HepG2 (cell line): Measurements from ENCODE around the gene SPTY2D1. TPM values are rescaled to one million over a fixed set of nuclear protein-coding genes. Genes with fewer than 3 reads are reported as not detected.

ENCODE experiments used
- ASH2L ChIP-seq: fragments of 300-600, 200-600 bp; sonication (generic); IDR thresholded peaks from 2 replicates; pipeline ENCODE4 v1.7.0; 2017; ENCODE audit warnings: low read depth, mild to moderate bottlenecking, moderate library complexity, mixed read lengths, low read length; ENCODE audit not compliant: insufficient read length
- ATM ChIP-seq: fragments of 450-650 bp; IDR thresholded peaks from 2 replicates; pipeline ENCODE4 v1.7.1; 2017; ENCODE audit warnings: mild to moderate bottlenecking, borderline replicate concordance
- ATRX ChIP-seq: sonication (generic); formaldehyde crosslinking; IDR thresholded peaks from 2 replicates; pipeline ENCODE4 v1.4.0; 2020; ENCODE audit warnings: missing genetic modification reagents, borderline replicate concordance
- CENPX ChIP-seq: sonication (generic); formaldehyde crosslinking; IDR thresholded peaks from 2 replicates; pipeline ENCODE4 v1.9.0; 2021; ENCODE audit warnings: mild to moderate bottlenecking, missing genetic modification reagents, moderate library complexity
- HOXA5 ChIP-seq: sonication (generic); formaldehyde crosslinking; IDR thresholded peaks from 2 replicates; pipeline ENCODE4 v1.4.0; 2020; ENCODE audit warnings: missing genetic modification reagents
- KLF12 ChIP-seq: sonication (generic); formaldehyde crosslinking; IDR thresholded peaks from 2 replicates; pipeline ENCODE4 v1.4.0; 2020; ENCODE audit warnings: missing genetic modification reagents, borderline replicate concordance
- MEIS1 ChIP-seq: sonication (generic); formaldehyde crosslinking; IDR thresholded peaks from 2 replicates; pipeline ENCODE4 v1.9.0; 2021; ENCODE audit warnings: mild to moderate bottlenecking, missing genetic modification reagents, moderate library complexity, borderline replicate concordance
- PAWR ChIP-seq: sonication (generic); formaldehyde crosslinking; IDR thresholded peaks from 2 replicates; pipeline ENCODE4 v1.4.0; 2020; ENCODE audit warnings: missing genetic modification reagents, mild to moderate bottlenecking, borderline replicate concordance
- PCBP2 ChIP-seq: fragments of 200-400 bp; formaldehyde crosslinking; optimal IDR thresholded peaks from 2 replicates; pipeline ENCODE3; 2018; ENCODE audit warnings: low read length, low read depth; ENCODE audit not compliant: poor library complexity, severe bottlenecking
- ZEB1 ChIP-seq: IDR thresholded peaks from 2 replicates; pipeline ENCODE4 v1.6.1; 2012; ENCODE audit warnings: mild to moderate bottlenecking, low read depth, inconsistent platforms; ENCODE audit not compliant: insufficient replicate concordance
- ZFX ChIP-seq: sonication (generic); formaldehyde crosslinking; IDR thresholded peaks from 2 replicates; pipeline ENCODE4 v1.4.0; 2020; ENCODE audit warnings: mild to moderate bottlenecking, low read depth, missing genetic modification reagents, moderate library complexity
- ZNF33B ChIP-seq: sonication (generic); formaldehyde crosslinking; IDR thresholded peaks from 2 replicates; pipeline ENCODE4 v1.5.1; 2020; ENCODE audit warnings: mild to moderate bottlenecking, missing genetic modification reagents
- ZNF468 ChIP-seq: sonication (generic); formaldehyde crosslinking; IDR thresholded peaks from 2 replicates; pipeline ENCODE4 v1.8.0; 2022; ENCODE audit warnings: mild to moderate bottlenecking, moderate library complexity, missing genetic modification reagents
- ZNF550 ChIP-seq: sonication (generic); formaldehyde crosslinking; IDR thresholded peaks from 2 replicates; pipeline ENCODE4 v1.4.0; 2020; ENCODE audit warnings: mild to moderate bottlenecking, missing genetic modification reagents, borderline replicate concordance
- ZNF674 ChIP-seq: sonication (generic); formaldehyde crosslinking; IDR thresholded peaks from 2 replicates; pipeline ENCODE4 v1.5.0; 2020; ENCODE audit warnings: low read depth, mild to moderate bottlenecking, missing genetic modification reagents
- polyA plus RNA-seq, 8 experiments: library from polyadenylated mRNA; depleted of rRNA in 3 of 8; stranded (reverse) in 7 of 8; unstranded in 1 of 8; fragments of >200 nt; fragmentation: Illumina TruSeq in 4 of 8; extraction: Trizol in 4 of 8; gene quantifications; 2 replicates each; pipeline versions ENCODE4 v1.2.1 to v1.2.3, GENCODE V29; 2011 to 2016; ENCODE audit warnings: low read depth in 4 of 8, missing spikeins in 1 of 8, mixed read lengths in 1 of 8; ENCODE audit not compliant: insufficient read depth in 1 of 8
- total RNA-seq, 5 experiments: library from RNA; depleted of rRNA; stranded (reverse); fragments of >200 nt; fragmentation: Illumina TruSeq; extraction: Trizol; gene quantifications; 2 replicates each; pipeline ENCODE4 v1.2.3, GENCODE V29; 2016; ENCODE audit warnings: low read depth in 1 of 5
- TF ChIP-seq, protein P1 (sequence below): IDR thresholded peaks from 2 replicates; pipeline ENCODE4 v1.6.1; 2018; ENCODE audit warnings: missing genetic modification reagents
- TF ChIP-seq, protein P2 (sequence below): fragments of 450-650 bp; IDR thresholded peaks from 2 replicates; pipeline ENCODE4 v1.6.1; 2017; ENCODE audit warnings: mild to moderate bottlenecking
- TF ChIP-seq, protein P3 (sequence below): IDR thresholded peaks from 2 replicates; pipeline ENCODE4 v1.6.1; 2016; ENCODE audit warnings: low read depth, borderline replicate concordance
- TF ChIP-seq, protein P4 (sequence below): sonication (generic); formaldehyde crosslinking; IDR thresholded peaks from 2 replicates; pipeline ENCODE4 v1.9.0; 2021; ENCODE audit warnings: missing genetic modification reagents, borderline replicate concordance
- TF ChIP-seq, protein P5 (sequence below): sonication (generic); formaldehyde crosslinking; IDR thresholded peaks from 2 replicates; pipeline ENCODE4 v1.8.0; 2022; ENCODE audit warnings: missing genetic modification reagents, mild to moderate bottlenecking, borderline replicate concordance

SPTY2D1 gene
- total and polyA plus RNA-seq, 2 of the 13 experiments (the other 11 are each of a cell fraction or from before 2014, with no cell fraction given), result 6.9 to 14.8 TPM

DNA sequence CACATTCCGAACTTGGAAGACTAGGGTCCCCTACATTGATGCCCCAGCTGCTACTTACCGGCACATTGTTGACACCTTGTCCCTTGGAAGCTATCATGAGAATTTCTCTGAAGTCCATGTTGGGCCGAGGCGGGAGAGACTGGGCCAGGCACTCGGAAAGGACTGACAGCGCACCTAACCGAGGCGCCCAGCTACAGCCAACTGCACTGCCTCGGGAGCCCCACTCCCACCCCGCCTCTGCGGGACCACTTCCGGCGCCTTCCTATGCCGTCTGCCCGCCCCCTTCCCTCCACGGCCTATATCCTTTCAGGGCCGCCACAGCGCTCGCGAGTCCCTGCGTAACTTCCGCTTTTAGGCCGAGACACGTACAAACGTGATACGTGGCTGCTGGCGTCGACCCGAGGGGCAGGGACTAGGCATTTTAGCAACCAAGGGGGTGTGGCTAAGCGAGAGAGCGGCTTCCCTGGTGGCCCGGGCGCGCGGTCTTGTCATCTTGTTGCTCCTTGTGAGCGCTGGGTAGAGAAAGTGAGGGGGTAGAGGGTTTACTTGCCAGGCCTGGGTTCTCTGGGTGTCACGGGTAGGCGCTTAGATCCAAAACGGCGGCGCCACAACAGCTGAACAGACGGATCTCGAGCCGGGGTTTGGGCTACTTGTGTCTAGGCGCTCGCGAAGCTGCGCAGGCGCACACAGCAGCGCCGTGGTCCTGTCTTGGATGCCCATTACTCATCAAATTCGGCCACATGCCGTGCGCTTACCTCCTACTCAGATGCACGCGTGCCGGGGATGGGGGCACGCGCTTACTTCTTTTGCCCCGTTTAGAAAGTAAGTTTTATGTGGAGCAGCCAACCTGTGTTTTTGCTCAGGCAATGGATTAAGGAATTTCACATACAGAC, at the start of gene SPTY2D1 (continued):
- TF ChIP-seq KLF12 (CRISPR knock-in tag) (0 out of 2 replicates have a peak, but pooled peaks have one; percentile 7), ATRX (no peak), CENPX (CRISPR knock-in tag) (no peak), ZFX (CRISPR knock-in tag) (peak; percentile 87), ZNF550 (CRISPR knock-in tag) (no peak), ATM (no peak), ZNF33B (peak; percentile 47; the same call in 1 of the 2 replicates), ZNF468 (CRISPR knock-in tag) (no peak), HOXA5 (CRISPR knock-in tag) (no peak), MEIS1 (CRISPR knock-in tag) (0 out of 2 replicates have a peak, but pooled peaks have one; percentile 41), ASH2L (peak; percentile 81), PAWR (CRISPR knock-in tag) (no peak), ZEB1 (no peak), ZNF674 (CRISPR knock-in tag) (0 out of 2 replicates have a peak, but pooled peaks have one; percentile 26), PCBP2 (no peak)
- TF ChIP-seq, protein P1, sequence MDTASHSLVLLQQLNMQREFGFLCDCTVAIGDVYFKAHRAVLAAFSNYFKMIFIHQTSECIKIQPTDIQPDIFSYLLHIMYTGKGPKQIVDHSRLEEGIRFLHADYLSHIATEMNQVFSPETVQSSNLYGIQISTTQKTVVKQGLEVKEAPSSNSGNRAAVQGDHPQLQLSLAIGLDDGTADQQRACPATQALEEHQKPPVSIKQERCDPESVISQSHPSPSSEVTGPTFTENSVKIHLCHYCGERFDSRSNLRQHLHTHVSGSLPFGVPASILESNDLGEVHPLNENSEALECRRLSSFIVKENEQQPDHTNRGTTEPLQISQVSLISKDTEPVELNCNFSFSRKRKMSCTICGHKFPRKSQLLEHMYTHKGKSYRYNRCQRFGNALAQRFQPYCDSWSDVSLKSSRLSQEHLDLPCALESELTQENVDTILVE (CRISPR knock-in tag), result no peak
- TF ChIP-seq, protein P2, sequence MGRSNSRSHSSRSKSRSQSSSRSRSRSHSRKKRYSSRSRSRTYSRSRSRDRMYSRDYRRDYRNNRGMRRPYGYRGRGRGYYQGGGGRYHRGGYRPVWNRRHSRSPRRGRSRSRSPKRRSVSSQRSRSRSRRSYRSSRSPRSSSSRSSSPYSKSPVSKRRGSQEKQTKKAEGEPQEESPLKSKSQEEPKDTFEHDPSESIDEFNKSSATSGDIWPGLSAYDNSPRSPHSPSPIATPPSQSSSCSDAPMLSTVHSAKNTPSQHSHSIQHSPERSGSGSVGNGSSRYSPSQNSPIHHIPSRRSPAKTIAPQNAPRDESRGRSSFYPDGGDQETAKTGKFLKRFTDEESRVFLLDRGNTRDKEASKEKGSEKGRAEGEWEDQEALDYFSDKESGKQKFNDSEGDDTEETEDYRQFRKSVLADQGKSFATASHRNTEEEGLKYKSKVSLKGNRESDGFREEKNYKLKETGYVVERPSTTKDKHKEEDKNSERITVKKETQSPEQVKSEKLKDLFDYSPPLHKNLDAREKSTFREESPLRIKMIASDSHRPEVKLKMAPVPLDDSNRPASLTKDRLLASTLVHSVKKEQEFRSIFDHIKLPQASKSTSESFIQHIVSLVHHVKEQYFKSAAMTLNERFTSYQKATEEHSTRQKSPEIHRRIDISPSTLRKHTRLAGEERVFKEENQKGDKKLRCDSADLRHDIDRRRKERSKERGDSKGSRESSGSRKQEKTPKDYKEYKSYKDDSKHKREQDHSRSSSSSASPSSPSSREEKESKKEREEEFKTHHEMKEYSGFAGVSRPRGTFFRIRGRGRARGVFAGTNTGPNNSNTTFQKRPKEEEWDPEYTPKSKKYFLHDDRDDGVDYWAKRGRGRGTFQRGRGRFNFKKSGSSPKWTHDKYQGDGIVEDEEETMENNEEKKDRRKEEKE, result no peak
- TF ChIP-seq, protein P3, sequence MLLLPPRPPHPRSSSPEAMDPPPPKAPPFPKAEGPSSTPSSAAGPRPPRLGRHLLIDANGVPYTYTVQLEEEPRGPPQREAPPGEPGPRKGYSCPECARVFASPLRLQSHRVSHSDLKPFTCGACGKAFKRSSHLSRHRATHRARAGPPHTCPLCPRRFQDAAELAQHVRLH, result peak; percentile 60; the same call in 1 of the 2 replicates
- TF ChIP-seq, protein P4, sequence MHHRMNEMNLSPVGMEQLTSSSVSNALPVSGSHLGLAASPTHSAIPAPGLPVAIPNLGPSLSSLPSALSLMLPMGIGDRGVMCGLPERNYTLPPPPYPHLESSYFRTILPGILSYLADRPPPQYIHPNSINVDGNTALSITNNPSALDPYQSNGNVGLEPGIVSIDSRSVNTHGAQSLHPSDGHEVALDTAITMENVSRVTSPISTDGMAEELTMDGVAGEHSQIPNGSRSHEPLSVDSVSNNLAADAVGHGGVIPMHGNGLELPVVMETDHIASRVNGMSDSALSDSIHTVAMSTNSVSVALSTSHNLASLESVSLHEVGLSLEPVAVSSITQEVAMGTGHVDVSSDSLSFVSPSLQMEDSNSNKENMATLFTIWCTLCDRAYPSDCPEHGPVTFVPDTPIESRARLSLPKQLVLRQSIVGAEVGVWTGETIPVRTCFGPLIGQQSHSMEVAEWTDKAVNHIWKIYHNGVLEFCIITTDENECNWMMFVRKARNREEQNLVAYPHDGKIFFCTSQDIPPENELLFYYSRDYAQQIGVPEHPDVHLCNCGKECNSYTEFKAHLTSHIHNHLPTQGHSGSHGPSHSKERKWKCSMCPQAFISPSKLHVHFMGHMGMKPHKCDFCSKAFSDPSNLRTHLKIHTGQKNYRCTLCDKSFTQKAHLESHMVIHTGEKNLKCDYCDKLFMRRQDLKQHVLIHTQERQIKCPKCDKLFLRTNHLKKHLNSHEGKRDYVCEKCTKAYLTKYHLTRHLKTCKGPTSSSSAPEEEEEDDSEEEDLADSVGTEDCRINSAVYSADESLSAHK (CRISPR knock-in tag), result no peak
- TF ChIP-seq, protein P5, sequence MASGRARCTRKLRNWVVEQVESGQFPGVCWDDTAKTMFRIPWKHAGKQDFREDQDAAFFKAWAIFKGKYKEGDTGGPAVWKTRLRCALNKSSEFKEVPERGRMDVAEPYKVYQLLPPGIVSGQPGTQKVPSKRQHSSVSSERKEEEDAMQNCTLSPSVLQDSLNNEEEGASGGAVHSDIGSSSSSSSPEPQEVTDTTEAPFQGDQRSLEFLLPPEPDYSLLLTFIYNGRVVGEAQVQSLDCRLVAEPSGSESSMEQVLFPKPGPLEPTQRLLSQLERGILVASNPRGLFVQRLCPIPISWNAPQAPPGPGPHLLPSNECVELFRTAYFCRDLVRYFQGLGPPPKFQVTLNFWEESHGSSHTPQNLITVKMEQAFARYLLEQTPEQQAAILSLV (CRISPR knock-in tag), result peak; percentile 41; the same call in 1 of the 2 replicates
